ENCODE data around the gene ASB13.

GRCh38 chr10:5710859-5711258 is 44.5 kb upstream of the ASB13 start:
- TF ChIP-seq POLR2AphosphoS5 (IDR thresholded peaks at IDR 0.05; ENCODE audit: low read depth, low read length) (no peak), POLR2A (IDR thresholded peaks at IDR 0.05; ENCODE audit: low read depth, low read length) (no peak), TAF1 (IDR thresholded peaks at IDR 0.05; ENCODE audit: borderline replicate concordance, low read depth, low read length) (no peak)

All from GM12892 (cell line).